Measurements from ENCODE around the gene UNC5A. TPM values are rescaled to one million over a fixed set of nuclear protein-coding genes. Genes with fewer than 3 reads are reported as not detected.

Gene UNC5A
- total and polyA plus RNA-seq, 9 of the 15 experiments (the other 6 are each of a cell fraction or from before 2014, with no cell fraction given): not detected

- TF ChIP-seq YY1 (IDR thresholded peaks at IDR 0.05; ENCODE audit: borderline replicate concordance in 1 of 3, control insufficient read depth in 1 of 3, extremely low read depth in 1 of 3, insufficient read depth in 3 of 3, insufficient read length in 1 of 3, insufficient replicate concordance in 2 of 3, low read depth in 1 of 3, low read length in 2 of 3): peak in 1 of 3 experiments; percentile 25
- TF ChIP-seq CTCF (IDR thresholded peaks at IDR 0.05 in 2 of 3, conservative IDR thresholded peaks at IDR 0.05 in 1 of 3; ENCODE audit: insufficient read depth in 2 of 3, low read depth in 1 of 3, low read length in 3 of 3): peak; percentile 70 to 80 (median 77)
- TF ChIP-seq E2F6 (IDR thresholded peaks at IDR 0.05; ENCODE audit: borderline replicate concordance in 1 of 2, extremely low read depth in 1 of 2, insufficient read depth in 1 of 2, insufficient read length in 1 of 2, low read depth in 1 of 2, low read length in 1 of 2, poor library complexity in 1 of 2, severe bottlenecking in 1 of 2): peak in 1 of 2 experiments; percentile 9
- TF ChIP-seq TFAP4 (CRISPR knock-in tag; IDR thresholded peaks at IDR 0.05; ENCODE audit: borderline replicate concordance): 0 out of 2 replicates have a peak, but pooled peaks have one; percentile 20
- TF ChIP-seq SMC3 (conservative IDR thresholded peaks at IDR 0.05; ENCODE audit: insufficient read depth, low read depth, low read length): peak; percentile 67
- 0 out of 2 replicates have a peak, but pooled peaks have one; percentile 13 for TF ChIP-seq ATF7 (IDR thresholded peaks at IDR 0.05)
- 0 out of 2 replicates have a peak, but pooled peaks have one; percentile 23 for TF ChIP-seq MYC (IDR thresholded peaks at IDR 0.05; ENCODE audit: low read depth, low read length)
- TF ChIP-seq MYC (CRISPR knock-in tag; IDR thresholded peaks at IDR 0.05; ENCODE audit: borderline replicate concordance, low read depth): no peak
- no peak for TF ChIP-seq POLR2G (IDR thresholded peaks at IDR 0.05; ENCODE audit: low read depth, low read length)
- TF ChIP-seq BRD9 (IDR thresholded peaks at IDR 0.05; ENCODE audit: low read depth, partially characterized antibody): no peak
These were observed 2.2 kb downstream of the UNC5A start (continued) for GRCh38 chr5:176812269-176813259.
